SU-DHL-6 (cell line): ENCODE data around the gene HRAS.
A peak's percentile ranks its signal among the peaks of the same experiment; 100 is the strongest.

Experiments
- H2AFZ ChIP-seq: fragments of 200-600 bp; sonication (generic); 2 replicates; pipeline ENCODE4 v1.6.1; 2014; ENCODE audit warnings: low read depth, mild to moderate bottlenecking, moderate library complexity, mixed read lengths, antibody characterized with exemption, low read length; ENCODE audit not compliant: severe bottlenecking
- H3F3A ChIP-seq: fragments of 200-600 bp; shearing (Covaris generic); 2 replicates; pipeline ENCODE4 v1.6.0; 2016; ENCODE audit warnings: antibody characterized with exemption, mild to moderate bottlenecking; ENCODE audit not compliant: insufficient read depth
- H3K27ac ChIP-seq: fragments of 200-600 bp; sonication (generic); 2 replicates; pipeline ENCODE4 v1.5.1; 2016; ENCODE audit warnings: low read depth, mild to moderate bottlenecking, low read length, moderate library complexity, mixed read lengths
- H3K27me3 ChIP-seq: fragments of 200-600 bp; sonication (generic), shearing (Covaris generic); 2 replicates; pipeline ENCODE4 v1.6.0; 2014; ENCODE audit warnings: mild to moderate bottlenecking, low read length
- H3K36me3 ChIP-seq: fragments of 200-600 bp; sonication (generic); 2 replicates; pipeline ENCODE4 v1.6.1; 2014; ENCODE audit warnings: mild to moderate bottlenecking, low read length, mixed read lengths
- H3K4me2 ChIP-seq: fragments of 300-600, 200-600 bp; shearing (Covaris generic), sonication (generic); 2 replicates; pipeline ENCODE4 v1.6.0; 2014; ENCODE audit warnings: low read length, low read depth, mild to moderate bottlenecking; ENCODE audit not compliant: poor library complexity, severe bottlenecking
- H3K4me3 ChIP-seq: fragments of 200-600 bp; sonication (generic); 2 replicates; pipeline ENCODE4 v1.5.1; 2014; ENCODE audit warnings: antibody characterized with exemption, low read length, mild to moderate bottlenecking, mixed read lengths; ENCODE audit not compliant: insufficient read depth, poor library complexity, severe bottlenecking
- H3K79me2 ChIP-seq: fragments of 200-600 bp; sonication (generic); 2 replicates; pipeline ENCODE4 v1.6.1; 2014; ENCODE audit warnings: mild to moderate bottlenecking, low read length, moderate library complexity; ENCODE audit not compliant: insufficient read depth
- H3K9ac ChIP-seq: fragments of 200-600 bp; sonication (generic); 2 replicates; pipeline ENCODE4 v1.7.0; 2014; ENCODE audit warnings: mild to moderate bottlenecking, low read length
- H3K9me2 ChIP-seq: fragments of 200-600 bp; sonication (generic); replicated peaks from 2 replicates; pipeline ENCODE4 v1.6.1; 2014; ENCODE audit warnings: low read length; ENCODE audit not compliant: insufficient read depth
- H3K9me3 ChIP-seq: fragments of 200-600 bp; sonication (generic); 2 replicates; pipeline ENCODE4 v1.6.1; 2014; ENCODE audit warnings: low read length, mixed read lengths; ENCODE audit not compliant: insufficient read depth
- H4K20me1 ChIP-seq: fragments of 200-600 bp; sonication (generic); 2 replicates; pipeline ENCODE4 v1.6.1; 2014; ENCODE audit warnings: low read depth, mild to moderate bottlenecking, antibody characterized with exemption, low read length, moderate library complexity, mixed read lengths
- EZH2phosphoT487 ChIP-seq: fragments of 200-600 bp; sonication (generic), shearing (Covaris generic); conservative IDR thresholded peaks from 2 replicates; pipeline ENCODE4 v1.6.1; 2018; ENCODE audit warnings: mild to moderate bottlenecking, antibody characterized with exemption, low read length, moderate library complexity, mixed read lengths
- TF ChIP-seq, protein P1 (sequence below): fragments of 200-600 bp; sonication (generic); IDR thresholded peaks from one replicate; pipeline ENCODE4 v1.5.1; 2017; ENCODE audit warnings: antibody characterized with exemption, mild to moderate bottlenecking, low read length, moderate library complexity; ENCODE audit not compliant: insufficient read depth, poor library complexity, severe bottlenecking

HRAS gene

GRCh38 chr11:538431-539051 is 3.2 kb upstream of the HRAS start:
- no peaks in the 10 kb centered on the region for H3K9me2 ChIP-seq
- H3K36me3 ChIP-seq, result no peaks in the 10 kb centered on the region
- no peaks in the 10 kb centered on the region for H3K9me3 ChIP-seq
- no peaks in the 10 kb centered on the region for H3K27me3 ChIP-seq
- no peak overlapping the region for H3K27ac ChIP-seq
- H3K79me2 ChIP-seq, result peaks cover 12% of the 10 kb centered on the region
- TF ChIP-seq, protein P1, sequence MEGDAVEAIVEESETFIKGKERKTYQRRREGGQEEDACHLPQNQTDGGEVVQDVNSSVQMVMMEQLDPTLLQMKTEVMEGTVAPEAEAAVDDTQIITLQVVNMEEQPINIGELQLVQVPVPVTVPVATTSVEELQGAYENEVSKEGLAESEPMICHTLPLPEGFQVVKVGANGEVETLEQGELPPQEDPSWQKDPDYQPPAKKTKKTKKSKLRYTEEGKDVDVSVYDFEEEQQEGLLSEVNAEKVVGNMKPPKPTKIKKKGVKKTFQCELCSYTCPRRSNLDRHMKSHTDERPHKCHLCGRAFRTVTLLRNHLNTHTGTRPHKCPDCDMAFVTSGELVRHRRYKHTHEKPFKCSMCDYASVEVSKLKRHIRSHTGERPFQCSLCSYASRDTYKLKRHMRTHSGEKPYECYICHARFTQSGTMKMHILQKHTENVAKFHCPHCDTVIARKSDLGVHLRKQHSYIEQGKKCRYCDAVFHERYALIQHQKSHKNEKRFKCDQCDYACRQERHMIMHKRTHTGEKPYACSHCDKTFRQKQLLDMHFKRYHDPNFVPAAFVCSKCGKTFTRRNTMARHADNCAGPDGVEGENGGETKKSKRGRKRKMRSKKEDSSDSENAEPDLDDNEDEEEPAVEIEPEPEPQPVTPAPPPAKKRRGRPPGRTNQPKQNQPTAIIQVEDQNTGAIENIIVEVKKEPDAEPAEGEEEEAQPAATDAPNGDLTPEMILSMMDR, result no peak
- no peak for TF ChIP-seq EZH2phosphoT487
- no peaks in the 10 kb centered on the region for H4K20me1 ChIP-seq
- H3F3A ChIP-seq, result peaks cover 11% of the 10 kb centered on the region
- H3K9ac ChIP-seq, result no peak overlapping the region
- no peak overlapping the region for H3K4me3 ChIP-seq
- H3K4me2 ChIP-seq, result no peak overlapping the region
- H2AFZ ChIP-seq, result no peak overlapping the region

DNA sequence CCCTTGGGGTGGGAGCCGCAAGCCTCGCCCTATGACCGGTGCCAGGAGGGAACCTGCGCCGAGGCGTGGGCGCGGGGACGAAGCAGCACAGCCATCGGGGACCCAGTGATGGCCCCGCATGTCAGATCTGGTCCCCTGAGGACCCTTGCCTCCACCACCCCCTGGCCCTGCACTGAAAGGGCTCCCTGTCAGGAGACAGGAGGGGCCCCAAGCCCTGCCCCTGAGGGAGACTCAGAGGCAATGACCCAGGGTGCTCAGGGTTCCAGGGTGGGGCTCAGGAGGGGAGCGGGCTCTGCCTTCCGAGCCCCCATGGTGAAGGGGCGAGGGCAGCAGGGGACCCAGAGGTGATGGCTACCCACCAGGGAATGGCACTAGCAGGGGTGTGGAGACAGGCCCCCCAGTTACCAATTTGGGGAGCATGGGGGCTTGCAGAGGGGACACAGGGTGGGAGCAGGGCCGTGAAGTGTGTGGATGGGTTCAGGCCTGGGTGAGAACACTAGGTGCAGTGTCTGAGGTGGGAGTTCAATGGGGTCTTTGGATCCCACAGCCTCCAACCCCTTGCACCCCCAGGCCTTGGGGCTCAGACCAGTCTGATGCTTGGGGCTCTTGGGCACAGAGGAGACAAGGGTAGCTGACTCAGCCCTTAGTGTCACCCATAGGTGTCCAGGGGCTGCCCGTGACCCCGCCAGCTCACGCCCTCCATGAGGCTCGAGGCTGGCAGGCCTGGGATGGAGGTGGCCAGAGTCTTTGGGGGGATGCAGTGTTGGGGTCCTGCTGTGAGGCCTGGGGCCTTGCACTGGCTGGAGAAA is 2.5 kb upstream of the HRAS start:
- Histone ChIP-seq H3K27ac (no peak overlapping the region), H3F3A (peaks cover 11% of the 10 kb centered on the region), H3K4me3 (peak overlapping the region; percentile 29), H3K27me3 (no peaks in the 10 kb centered on the region), H3K79me2 (peaks cover 12% of the 10 kb centered on the region), H3K9me3 (no peaks in the 10 kb centered on the region), H3K36me3 (no peaks in the 10 kb centered on the region), H3K9me2 (no peaks in the 10 kb centered on the region), H4K20me1 (no peaks in the 10 kb centered on the region), H3K4me2 (peak overlapping the region; percentile 73), H2AFZ (peak overlapping the region; percentile 15), H3K9ac (peak overlapping the region; percentile 62)
- TF ChIP-seq, protein P1, result no peak
- TF ChIP-seq EZH2phosphoT487, result no peak

DNA sequence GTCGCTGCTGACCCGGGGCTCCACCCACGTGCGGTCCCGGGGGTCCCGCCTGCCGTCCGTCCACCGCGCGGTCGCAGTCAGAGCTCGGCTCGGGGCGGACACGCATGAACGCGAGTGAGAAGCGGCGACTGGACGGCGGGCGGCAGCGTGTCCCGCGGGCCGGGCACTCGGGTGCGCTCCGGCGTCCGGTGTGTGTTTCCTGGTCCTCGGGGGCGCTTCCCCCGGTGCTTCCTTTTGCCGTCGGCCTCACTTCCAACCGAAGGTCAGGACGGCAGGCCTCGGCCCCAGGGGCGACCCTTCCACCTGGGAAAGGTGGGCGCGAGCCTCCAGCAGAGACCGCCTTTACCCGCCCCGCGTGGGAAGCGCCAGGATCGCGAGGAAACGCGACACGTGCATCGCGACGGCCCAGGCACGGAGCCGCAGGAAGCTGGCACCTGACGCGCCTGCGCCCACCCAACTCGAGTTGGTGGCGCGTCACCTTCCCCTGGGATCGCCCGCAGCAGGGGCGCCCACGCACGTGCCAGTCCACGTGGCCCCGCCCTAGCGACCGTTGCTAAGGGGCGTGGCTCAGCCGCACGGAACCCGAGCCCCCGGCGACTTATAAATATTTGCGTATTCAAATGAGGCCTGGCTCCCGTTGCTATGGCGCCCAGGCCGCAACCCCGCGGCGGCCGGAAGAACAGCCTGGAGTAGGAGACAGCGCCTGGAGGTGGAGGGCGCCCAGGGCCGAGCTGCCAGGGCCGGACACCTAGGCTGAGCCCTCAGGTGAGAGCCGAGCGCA is 1.7 kb upstream of the HRAS start, which contains the start of gene LRRC56:
LRRC56 (plus strand) TSS at position 687 of the 781 bp plus-strand sequence. CDS start 3,158 bp downstream, outside the sequence.
- Histone ChIP-seq H3K79me2 (peaks cover 12% of the 10 kb centered on the region), H2AFZ (peak within 1 kb of the TSS; percentile 60)

More for the DNA sequence above, 1.7 kb upstream of the HRAS start, which contains the start of gene LRRC56:
- Histone ChIP-seq H3K9ac (peak within 1 kb of the TSS; percentile 62), H3K27ac (peak within 1 kb of the TSS; percentile 90), H3F3A (peaks cover 11% of the 10 kb centered on the region), H3K9me3 (no peaks in the 10 kb centered on the region), H3K4me3 (peak within 1 kb of the TSS; percentile 61), H4K20me1 (no peaks in the 10 kb centered on the region), H3K4me2 (peak within 1 kb of the TSS; percentile 73), H3K9me2 (no peaks in the 10 kb centered on the region), H3K36me3 (no peaks in the 10 kb centered on the region), H3K27me3 (no peaks in the 10 kb centered on the region)
- TF ChIP-seq, protein P1, result no peak
- no peak for TF ChIP-seq EZH2phosphoT487
